Progenitor cell of endocrine pancreas (in vitro differentiated cells): Measurements from ENCODE around the gene WDR37. TPM values are rescaled to one million over a fixed set of nuclear protein-coding genes. Genes with fewer than 3 reads are reported as not detected.
"Not testable (repeated sequence)": the region's sequence is repeated elsewhere in the genome, so short reads cannot be mapped to it uniquely, and the experiment has no call there.

ENCODE experiments used
- DNase-seq: peaks from one replicate; pipeline ENCODE4 v3.0.0; 2021; ENCODE audit warnings: low spot score; ENCODE audit not compliant: unreplicated experiment
- H3K27ac Mint-ChIP-seq: 2 replicates; pipeline ENCODE4 v1.8.0; 2021; ENCODE audit warnings: mild to moderate bottlenecking, moderate library complexity, mixed read lengths
- H3K27me3 Mint-ChIP-seq: 2 replicates; pipeline ENCODE4 v1.8.0; 2021; ENCODE audit warnings: mixed read lengths
- H3K36me3 Mint-ChIP-seq: 2 replicates; pipeline ENCODE4 v1.8.0; 2022; ENCODE audit warnings: mixed read lengths; ENCODE audit not compliant: insufficient read depth
- H3K4me1 Mint-ChIP-seq: 2 replicates; pipeline ENCODE4 v1.8.0; 2021; ENCODE audit warnings: low read depth, mixed read lengths
- H3K4me3 Mint-ChIP-seq: 2 replicates; pipeline ENCODE4 v1.8.0; 2021; ENCODE audit warnings: low read depth, mild to moderate bottlenecking, moderate library complexity, mixed read lengths
- H3K9me3 Mint-ChIP-seq: 2 replicates; pipeline ENCODE4 v1.8.0; 2021; ENCODE audit warnings: low read depth, mixed read lengths
- CTCF ChIP-seq: fragments of 200-600 bp; sonication (generic); IDR thresholded peaks from one replicate; pipeline ENCODE4 v1.5.0; 2021; ENCODE audit warnings: antibody characterized with exemption, mild to moderate bottlenecking; ENCODE audit not compliant: unreplicated experiment
- total RNA-seq: library from RNA; stranded (reverse); gene quantifications from 2 replicates; pipeline ENCODE4 v1.2.1, GENCODE V29; 2021

The WDR37 gene
- total RNA-seq, 1 donor from 2014 or later, result 18.7 TPM

GRCh38 chr10:1116051-1116450, 59.9 kb downstream of the WDR37 start:
- H3K27ac Mint-ChIP-seq, result no peak overlapping the region
- peaks cover 18% of the 10 kb centered on the region for H3K36me3 Mint-ChIP-seq
- H3K9me3 Mint-ChIP-seq, result no peaks in the 10 kb centered on the region
- H3K4me1 Mint-ChIP-seq, result no peaks in the 10 kb centered on the region
- H3K4me3 Mint-ChIP-seq, result no peak overlapping the region
- H3K27me3 Mint-ChIP-seq, result no peaks in the 10 kb centered on the region
- no peak for DNase-seq
- no peak for TF ChIP-seq CTCF

GRCh38 chr10:1116696-1117280, 60.6 kb downstream of the WDR37 start:
- Mint-ChIP-seq H3K4me1 (no peaks in the 10 kb centered on the region), H3K27ac (no peak overlapping the region), H3K9me3 (no peaks in the 10 kb centered on the region), H3K27me3 (no peaks in the 10 kb centered on the region), H3K36me3 (peaks cover 21% of the 10 kb centered on the region), H3K4me3 (no peak overlapping the region)
- DNase-seq, result no peak
- no peak for TF ChIP-seq CTCF

GRCh38 chr10:1117651-1118050, 61.5 kb downstream of the WDR37 start:
- no peak overlapping the region for H3K27ac Mint-ChIP-seq
- TF ChIP-seq CTCF, result no peak
- DNase-seq, result no peak
- no peak overlapping the region for H3K4me3 Mint-ChIP-seq
- H3K4me1 Mint-ChIP-seq, result no peaks in the 10 kb centered on the region
- no peaks in the 10 kb centered on the region for H3K27me3 Mint-ChIP-seq
- H3K9me3 Mint-ChIP-seq, result no peaks in the 10 kb centered on the region
- H3K36me3 Mint-ChIP-seq, result peaks cover 19% of the 10 kb centered on the region

GRCh38 chr10:1118318-1118717, 62.1 kb downstream of the WDR37 start:
- DNase-seq, H3K4me3 Mint-ChIP-seq, H3K4me1 Mint-ChIP-seq, H3K9me3 Mint-ChIP-seq, H3K27ac Mint-ChIP-seq, H3K27me3 Mint-ChIP-seq: not testable (repeated sequence)
- peaks cover 20% of the 10 kb centered on the region for H3K36me3 Mint-ChIP-seq

- Mint-ChIP-seq H3K4me1 (no peaks in the 10 kb centered on the region), H3K27ac (no peak overlapping the region), H3K36me3 (peaks cover 21% of the 10 kb centered on the region), H3K9me3 (no peaks in the 10 kb centered on the region), H3K4me3 (no peak overlapping the region), H3K27me3 (no peaks in the 10 kb centered on the region)
- DNase-seq, result no peak
- no peak for TF ChIP-seq CTCF
These were observed 62.8 kb downstream of the WDR37 start for GRCh38 chr10:1119027-1119426.

GRCh38 chr10:1119501-1119900, 63.3 kb downstream of the WDR37 start:
- no peak overlapping the region for H3K4me3 Mint-ChIP-seq
- DNase-seq, result no peak
- H3K27ac Mint-ChIP-seq, result no peak overlapping the region
- TF ChIP-seq CTCF, result no peak
- H3K4me1 Mint-ChIP-seq, result no peaks in the 10 kb centered on the region
- no peaks in the 10 kb centered on the region for H3K9me3 Mint-ChIP-seq
- H3K27me3 Mint-ChIP-seq, result no peaks in the 10 kb centered on the region
- peaks cover 25% of the 10 kb centered on the region for H3K36me3 Mint-ChIP-seq
